Left kidney (tissue), 2 donors: ENCODE measurements around the gene MATN1. TPM values are rescaled to one million over a fixed set of nuclear protein-coding genes. Genes with fewer than 3 reads are reported as not detected.

ENCODE experiments used
- DNase-seq: peaks from one replicate; pipeline ENCODE4 v3.0.0-alpha.2; 2013
- polyA plus RNA-seq: library from polyadenylated mRNA; unstranded; fragments of 120-200 nt; gene quantifications from one replicate; pipeline ENCODE4 v1.2.1, GENCODE V29; 2013; ENCODE audit not compliant: insufficient read length

The MATN1 gene
- polyA plus RNA-seq, 1 donor: 0.23 TPM

DNA sequence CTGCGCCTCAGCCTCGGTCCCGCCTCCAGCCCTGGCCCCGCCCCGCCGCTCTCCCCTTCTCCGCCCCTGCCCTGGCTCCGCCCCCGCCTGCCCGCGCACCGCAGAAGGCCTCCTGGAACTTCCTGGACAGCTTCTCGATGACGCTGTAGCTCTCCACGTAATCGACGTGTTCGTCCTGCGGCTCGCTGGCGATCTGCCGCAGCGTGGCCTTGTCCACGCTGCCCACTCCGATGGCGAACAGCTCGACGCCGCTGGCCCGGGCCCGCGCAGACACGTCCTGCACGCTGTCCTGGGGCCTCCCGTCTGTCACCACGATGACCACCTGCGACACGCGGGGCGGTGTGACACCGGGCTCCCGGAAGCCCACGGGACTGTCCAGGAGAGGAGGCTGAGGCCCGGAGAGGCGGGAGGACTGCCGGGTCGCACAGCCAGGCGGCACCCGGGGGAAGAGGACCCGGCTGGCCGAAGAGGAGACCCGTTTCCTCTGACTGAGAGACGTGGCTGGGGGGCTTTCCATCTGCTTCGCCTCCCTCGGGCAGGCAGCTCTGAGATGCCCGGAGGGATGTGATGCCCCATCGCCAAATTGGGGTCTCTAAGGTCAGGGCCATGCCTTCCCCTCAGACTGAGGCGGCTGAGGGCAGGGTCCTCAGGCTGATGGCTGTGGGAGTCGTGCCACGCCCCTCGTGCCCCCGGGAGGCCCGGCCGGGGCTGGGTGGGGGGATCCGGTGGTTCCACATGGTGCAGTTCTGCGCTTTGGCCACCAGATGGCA lies 4.6 kb downstream of the MATN1 start:
- no peak for DNase-seq

DNA sequence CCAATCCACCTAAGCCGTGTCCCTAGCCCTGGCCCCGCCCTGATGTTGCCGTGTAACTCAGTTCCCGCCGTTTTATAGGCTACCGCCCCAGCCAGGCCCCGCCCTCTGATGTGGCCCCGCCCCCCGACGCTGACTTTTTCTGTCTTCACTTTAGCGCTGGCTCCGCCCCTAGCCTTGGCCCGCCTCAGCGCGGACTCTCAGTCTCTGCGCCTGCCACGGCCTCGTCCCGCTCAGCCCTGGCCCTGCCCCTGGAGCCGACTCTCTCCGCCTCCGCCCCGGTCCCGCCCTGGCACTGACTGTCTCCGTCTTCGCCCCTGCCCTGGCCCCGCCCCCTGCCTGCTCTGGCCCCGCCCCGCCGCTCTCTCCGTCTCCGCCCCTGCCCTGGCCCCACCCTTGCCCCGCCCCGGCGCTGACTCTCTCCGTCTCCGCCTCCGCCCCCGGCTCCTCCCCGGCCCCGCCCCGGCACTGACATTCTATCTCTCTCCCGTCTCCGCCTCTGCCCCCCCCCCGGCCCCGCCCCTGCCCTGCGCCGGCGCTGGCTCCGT lies 5.2 kb downstream of the MATN1 start:
- DNase-seq: peak; percentile 97

DNA sequence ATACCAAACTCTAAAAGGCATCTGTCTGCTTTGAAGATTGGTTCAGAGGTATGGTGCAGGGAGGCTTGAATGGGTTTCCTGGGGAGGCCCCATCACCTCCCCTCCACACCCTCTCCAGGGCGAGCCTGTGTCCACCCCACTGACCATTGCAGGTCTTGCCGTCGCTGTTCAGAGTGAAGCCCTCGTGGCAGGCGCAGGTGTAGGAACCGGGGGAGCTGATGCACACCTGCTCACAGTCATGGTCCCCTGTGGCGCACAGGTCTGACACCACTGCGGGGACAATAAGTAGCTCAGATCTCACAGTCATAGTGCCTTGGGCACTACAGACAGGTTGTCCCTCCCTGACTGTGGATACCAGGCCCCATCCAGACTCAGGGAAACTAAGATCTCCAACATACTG lies 6.7 kb downstream of the MATN1 start:
- no peak for DNase-seq

DNA sequence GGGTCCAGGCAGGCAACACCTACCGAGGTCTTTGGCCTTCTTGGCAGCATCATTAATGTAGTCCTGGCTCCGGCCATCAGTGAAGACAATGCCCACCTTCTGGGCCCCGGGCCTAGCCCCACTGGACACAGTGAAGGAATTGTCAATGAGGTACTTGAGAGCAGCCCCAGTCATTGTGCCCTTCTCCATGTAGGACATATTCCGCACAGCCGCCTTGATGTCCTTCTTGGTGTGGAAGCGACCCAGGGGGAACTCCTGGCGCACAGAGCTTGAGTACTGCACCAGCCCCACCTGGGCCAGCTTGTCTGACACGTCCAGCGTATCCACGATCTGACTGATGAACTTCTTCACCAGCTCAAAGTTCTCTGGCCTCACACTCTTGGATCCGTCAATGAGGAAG lies 7.5 kb downstream of the MATN1 start:
- DNase-seq: no peak

DNA sequence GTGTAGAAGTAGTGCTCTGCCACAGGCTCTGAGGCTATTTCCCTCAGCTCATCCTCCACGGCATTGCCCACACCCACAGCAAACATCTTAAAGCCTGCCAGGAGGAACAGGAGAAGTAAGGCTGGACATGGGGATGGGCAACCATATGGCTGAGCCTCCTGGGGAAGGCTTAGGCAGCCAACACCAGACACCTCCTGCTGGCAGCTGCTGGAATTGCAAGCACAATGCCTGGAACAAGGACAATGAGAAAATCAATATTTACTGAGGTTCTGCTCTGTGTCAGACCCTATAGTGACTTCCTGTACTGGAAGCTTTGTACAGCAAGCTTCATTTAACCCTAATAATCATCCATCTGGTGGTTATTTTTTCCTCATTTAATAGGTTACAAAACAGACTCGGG lies 8.2 kb downstream of the MATN1 start:
- no peak for DNase-seq

DNA sequence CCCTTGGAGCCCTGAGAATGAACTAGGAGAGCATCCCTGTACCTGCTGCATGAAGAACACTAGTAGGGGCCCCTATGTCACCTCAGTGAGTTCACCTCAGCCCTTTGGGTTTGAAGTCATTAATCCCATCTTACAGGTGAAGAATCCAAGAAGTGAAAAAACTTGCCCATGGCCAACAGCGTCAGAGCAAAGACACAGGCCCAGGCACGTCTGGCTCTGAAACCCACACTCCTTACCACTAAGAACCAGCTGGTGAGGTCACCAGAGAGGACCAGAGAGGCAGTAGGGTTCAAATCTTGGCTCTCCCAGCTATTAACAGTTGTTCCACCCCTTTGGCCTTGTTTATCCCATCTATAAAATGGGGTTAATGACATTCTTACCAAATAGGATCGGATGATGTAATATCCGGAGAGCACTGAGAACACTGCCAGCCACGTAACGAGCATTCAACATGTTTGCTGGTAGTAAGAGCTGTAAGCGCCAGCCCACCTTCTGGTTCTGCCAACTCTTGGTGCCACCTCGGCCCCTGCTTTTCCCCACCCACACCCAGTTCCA lies 8.8 kb downstream of the MATN1 start:
- no peak for DNase-seq

DNA sequence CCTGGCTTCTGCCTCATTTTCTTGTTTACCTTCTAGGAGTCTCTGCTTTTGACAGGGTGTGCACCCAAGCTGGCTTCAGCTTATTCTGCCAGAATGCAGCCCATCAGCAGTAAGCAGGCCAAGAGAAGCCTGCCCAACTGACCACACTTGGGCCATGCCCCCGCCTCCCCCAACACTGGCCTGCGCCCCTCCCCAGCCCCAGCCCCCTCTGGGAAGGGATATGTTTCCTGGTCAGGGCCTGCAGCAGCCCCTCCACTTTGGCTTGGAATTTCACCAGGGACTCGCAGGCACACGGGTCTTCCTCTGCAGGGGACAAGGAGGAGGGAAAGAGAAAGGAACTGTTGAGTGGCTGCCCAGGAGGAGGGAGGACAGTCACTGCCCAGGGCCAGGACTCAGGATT lies 9.4 kb downstream of the MATN1 start:
- no peak for DNase-seq

DNA sequence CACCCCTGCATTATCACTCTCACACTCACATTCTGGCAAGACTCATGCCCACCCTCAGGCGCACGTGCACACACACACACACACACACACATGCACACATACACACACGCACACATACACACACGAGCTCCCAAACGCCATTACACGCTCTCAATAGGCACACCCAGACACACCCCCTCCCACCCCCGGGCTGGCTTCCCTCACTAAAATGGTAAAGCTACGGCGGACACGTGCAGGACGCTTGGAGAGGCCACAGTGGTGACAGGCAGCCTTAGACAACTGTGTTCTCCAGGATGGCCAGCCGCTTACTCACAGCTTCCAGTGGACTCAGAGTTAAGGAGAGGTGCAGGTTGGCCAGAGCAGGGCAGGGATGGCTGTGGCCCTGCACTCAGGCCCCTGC lies 10.1 kb downstream of the MATN1 start:
- no peak for DNase-seq

DNA sequence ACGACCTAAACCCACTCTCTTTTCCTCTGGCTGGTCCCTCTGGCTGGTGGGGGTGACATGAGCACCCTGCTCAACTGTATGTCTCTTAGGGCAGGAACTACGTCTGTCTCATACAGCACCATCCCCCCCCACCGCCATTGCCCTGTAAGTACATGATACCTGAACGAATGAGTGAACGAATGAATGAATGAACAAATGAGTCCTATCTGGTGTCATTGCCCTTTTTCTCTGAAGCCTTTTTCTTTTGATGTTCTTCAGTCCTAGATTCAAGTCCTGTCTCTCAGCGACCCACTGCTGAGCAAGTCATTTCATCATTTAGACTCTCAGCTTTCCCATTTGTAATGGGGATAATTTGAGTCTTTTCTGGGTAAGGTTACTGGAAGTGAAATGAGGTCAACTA lies 10.8 kb downstream of the MATN1 start:
- no peak for DNase-seq

DNA sequence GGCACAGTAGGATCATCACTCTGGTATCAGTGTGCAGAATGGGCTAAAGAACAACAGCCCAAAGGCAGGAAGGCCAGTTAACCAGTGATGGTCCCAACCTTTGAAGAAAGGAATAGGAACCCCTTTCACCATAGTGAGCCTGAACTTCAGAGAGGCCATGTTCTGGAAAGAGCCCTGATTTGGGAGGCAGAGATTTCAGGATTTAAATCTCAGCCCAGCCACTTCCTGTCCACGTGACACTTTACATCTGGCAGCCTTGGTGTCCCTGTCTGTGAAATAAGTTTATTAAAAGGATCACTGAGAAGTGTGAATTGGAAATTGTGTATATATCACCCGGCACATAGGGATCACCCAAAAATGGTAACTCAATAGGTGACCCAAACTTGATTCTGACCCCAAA lies 13.0 kb downstream of the MATN1 start:
- DNase-seq: no peak

DNA sequence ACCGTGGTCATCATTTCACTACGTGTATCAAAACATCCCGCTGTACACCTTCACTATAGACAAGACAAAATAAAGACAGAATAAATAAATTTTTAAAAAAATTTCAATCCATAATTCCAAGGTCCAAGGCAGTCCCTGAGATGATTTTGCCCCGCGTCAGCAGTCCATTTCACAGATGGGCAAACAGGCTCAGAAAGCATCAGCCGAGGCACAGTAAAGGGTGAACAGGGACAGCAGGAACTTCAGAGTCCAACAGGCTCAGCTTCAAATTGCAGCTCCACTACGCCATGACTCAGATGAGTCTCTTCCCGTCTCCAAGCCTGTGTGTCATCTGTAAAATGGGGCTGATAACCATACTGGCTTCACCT lies 15.0 kb downstream of the MATN1 start:
- DNase-seq: no peak

DNA sequence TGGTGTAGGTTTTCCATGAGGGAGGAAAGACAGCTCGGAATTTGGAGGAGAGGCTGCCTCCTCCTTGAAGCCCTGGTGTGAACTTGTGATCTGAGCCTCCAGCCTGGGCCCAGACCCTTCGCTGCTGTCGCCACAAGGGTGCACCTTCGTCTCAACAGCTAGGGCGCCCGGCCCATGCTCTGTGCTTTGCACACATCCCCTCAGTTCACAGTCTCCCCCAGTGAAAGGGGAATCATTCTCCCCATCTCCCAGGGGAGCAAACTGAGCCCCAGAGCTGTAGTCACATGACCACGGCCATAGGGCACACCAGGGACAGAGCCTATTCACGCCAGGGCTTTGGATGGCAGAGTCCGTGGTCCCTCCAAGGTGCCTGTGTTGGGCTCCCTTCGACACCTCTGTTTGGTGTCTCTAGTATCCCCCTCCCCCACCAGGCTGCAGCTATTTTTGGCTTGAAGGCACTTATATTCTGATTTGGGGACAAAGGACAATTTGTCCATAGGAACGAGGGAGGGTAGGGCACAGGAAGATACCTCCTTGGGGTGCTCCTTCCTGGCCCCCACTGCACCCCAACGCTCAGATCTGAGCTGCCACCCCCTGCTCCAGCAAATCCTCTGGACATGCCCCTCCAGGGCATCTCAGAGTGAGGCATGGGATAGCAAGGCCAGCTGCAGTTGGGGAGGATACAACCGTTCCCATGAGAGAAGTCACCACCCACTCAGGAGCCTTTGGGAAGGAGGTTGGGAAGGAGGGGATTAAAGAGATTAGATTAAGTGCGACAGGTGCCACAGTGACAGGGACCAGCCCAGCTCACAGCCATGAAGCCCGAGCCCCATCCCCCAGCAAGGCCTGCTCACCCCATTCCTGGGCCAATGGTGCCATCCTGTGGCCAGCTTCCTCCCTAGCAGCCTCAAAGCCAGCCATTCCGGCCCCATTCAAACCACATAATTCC lies 15.7 kb downstream of the MATN1 start:
- DNase-seq: peak; percentile 59

DNA sequence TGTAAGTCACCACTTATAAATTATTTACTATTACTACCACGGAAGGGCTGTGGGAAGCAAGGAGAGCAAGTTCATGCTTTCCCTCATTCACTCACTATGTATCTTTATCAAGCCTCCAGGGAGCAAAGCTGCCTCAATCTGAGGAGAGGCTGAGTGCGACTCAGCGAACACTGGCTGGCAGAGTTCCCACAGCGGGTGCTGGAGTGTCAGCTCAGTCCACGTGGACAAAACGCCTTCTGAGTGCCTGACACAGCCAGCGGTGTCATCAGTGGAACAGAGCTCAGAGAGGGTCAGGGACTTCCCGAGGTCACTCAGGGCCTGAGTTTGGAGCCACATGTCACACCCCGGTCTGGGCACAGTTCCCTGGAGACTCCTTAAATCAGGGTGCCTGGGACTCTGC lies 16.9 kb downstream of the MATN1 start:
- no peak for DNase-seq

DNA sequence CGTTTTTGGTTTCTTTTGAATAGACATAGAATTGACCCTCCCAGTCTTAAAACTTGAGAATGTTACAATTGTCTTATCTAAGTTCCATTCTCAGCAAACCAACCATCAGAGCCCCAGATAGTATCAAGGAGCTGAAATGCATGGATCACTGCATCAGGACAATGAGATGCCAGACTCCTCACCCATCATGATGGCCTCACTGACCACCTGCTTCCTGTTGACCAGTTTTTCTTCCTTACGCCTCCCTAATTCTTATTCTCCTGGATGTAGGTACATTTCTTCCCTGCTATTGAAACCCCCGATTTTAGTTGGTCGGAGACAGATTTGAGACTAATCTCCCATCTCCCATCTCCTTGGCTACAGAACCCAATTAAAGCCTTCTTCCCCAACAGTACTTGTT lies 17.7 kb downstream of the MATN1 start:
- DNase-seq: no peak

DNA sequence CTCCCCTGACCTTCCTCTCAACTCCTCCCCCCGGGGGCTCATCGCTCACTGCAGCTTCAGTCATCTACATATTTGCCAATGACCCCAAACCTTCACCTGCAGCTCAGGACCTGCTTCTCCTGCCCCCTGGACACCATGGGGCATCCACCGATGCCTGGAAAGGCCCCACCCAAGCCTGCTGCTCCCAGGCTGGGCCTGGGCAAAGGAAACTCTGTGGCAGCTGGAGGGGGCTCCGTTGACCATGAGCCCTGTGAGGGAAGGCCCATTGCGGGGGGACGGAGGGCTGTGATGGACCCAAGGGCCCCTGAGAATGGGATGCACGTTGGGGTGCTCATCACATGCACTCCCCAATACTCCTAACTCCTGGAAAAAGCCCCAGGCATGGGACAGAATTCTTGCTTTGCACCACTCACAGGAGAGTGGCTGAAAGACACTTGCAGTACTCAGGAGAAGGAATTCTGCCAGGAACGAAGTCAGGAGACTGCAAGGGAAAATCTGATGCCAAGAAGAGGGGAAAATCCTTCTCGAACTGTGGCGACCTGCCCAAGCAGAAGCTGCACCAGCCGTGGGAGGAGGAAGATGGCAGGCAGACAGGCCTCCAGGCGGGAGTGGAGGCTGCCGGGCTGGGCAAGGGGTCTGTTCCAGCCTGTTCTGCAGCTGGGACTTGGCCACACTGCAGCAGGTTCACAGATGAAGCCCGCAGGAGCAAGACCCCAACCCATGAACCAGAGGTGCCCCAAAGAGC lies 18.4 kb downstream of the MATN1 start:
- no peak for DNase-seq

DNA sequence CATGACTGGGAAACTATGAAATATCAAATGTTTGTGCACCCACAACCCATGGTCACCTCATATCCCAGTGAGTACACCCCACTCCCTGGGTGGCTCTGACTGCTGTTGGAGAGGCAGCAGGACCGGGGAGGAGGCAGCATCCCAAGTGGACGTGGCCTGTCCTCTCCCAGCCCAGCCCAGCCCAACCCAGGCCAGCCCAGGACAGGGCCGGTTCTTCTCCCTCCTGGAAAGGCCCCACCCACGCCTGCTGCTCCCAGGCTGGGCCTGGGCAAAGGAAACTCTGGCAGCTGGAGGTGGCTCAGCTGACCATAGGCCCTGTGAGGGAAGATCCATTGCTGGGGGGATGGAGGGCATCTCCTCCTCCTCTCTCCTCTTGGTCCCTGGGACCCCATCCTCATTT lies 19.1 kb downstream of the MATN1 start:
- no peak for DNase-seq

DNA sequence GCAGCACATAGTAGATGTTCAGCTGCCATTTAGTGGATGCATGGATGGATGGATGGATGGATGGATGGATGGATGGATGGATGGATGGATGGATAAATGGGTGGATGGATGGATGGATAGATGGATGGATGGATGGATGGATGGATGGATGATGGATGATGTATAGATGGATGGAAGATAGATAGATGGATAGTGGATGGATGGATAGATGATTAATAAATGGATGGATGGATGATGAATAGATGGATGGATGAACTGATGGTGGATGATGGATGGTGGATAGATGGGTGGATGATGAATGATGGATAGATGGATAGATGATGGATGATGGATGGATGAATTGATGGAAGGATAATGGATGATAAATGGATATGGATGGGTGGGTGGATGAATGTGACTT lies 20.6 kb downstream of the MATN1 start:
- DNase-seq: no peak

DNA sequence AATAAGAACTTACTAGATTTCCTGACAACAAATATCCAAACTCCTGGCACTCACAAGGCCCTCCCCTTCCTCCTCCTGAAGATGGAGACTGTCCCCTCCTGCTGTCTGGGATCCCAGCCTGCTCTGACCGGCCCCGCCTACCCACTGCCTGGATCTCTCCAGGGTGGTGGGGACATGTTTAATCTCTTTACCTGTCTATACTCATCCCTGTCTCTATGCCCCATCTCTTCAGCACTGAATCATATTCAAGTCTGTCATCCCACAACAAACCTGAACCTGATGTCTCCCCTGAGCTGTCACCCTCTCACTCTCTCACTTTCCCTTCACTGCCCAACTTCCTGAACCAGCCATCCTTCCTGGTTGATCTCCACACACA lies 22.1 kb downstream of the MATN1 start:
- DNase-seq: no peak

DNA sequence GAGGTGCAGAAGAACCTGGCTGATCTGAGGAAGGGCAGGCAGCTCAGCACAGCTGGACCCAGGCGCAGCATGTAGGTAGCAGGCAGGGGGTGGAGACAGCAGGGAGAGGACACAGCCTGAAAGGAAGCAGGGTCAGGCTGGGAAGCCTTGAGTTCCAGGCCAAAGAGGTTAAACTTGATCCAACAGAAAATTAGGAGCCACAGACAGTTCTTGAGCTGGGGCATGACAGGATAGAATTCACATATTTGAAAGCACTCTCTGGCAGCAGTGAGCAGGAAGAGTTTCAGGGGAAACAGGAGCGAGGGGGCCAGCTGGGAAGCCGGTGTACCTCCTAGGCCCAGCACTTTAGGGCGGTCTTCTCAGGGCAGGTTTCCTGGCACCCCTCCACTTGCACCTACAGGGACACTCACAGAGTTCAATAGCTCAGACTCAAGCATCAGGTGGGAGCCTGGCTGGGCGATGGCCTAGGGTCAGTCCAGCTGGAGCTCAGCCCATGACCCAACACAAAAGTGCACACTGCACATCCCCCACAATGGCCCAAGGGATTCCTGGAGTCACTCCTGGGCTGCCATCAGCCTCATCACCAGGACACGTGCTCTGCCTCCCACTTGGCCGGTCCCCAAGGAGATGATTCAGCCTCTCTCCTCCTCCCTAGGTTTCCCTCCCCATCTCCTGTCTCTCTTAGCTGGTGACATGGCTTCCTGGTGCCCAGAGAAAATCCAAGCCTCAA lies 22.7 kb downstream of the MATN1 start:
- DNase-seq: no peak

DNA sequence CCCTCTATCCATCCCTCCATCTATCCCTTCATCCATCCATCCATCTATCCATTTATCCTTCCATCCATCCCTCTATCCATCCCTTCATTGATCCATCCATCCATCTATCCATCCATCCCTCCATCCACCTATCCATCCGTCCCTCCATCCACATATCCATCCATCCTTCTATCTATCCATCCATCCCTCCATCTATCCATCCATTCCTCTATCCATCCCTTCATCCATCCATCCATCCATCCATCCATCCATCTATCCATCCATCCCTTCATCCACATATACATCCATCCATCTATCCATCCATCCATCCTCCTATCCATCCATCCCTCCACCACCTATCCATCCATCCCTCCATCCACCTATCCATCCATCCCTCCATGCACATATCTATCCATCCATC lies 23.6 kb downstream of the MATN1 start:
- no peak for DNase-seq

DNA sequence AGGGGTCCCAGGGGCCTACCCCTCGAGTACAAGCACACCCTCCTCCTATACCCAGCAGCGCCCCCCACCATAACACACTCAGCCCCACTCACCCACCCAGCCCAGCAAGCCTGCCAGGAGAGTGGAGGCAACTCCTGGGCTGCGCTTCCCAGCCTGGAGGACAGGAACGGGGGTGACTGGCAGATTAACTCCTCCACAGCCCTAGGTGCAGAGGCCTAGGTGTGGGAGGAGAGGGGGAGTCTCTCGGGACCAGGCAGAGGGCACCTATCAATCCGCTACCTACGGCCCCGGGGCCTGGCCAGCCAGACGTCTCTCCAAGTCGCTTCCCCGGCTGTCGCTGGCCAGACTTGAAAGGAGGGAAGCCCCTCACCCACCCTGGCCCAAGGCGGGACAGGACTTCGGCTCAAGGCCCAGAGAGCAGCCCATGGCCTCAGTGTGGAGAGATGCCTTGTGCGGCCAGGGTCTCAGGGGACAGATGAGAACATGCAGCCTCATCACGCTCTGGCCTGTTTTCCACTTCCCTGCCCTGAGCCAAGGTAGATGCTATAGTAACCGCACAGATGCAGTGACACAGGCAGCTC lies 24.9 kb downstream of the MATN1 start:
- no peak for DNase-seq
